NB4 (cell line): ENCODE results near the gene CDH13.

Experiments used
- DNase-seq: peaks from one replicate; pipeline ENCODE4 v3.0.0; 2010; ENCODE audit warnings: low read depth
- H3K4me3 ChIP-seq: one replicate; pipeline ENCODE4 v1.5.1; 2011; ENCODE audit warnings: mild to moderate bottlenecking, low read depth, low read length, moderate library complexity
- MYC ChIP-seq: IDR thresholded peaks from 2 replicates; pipeline ENCODE4 v1.6.1; 2011; ENCODE audit warnings: low read depth, low read length
- POLR2A ChIP-seq: IDR thresholded peaks from 2 replicates; pipeline ENCODE4 v1.6.1; 2011; ENCODE audit warnings: mild to moderate bottlenecking; ENCODE audit not compliant: insufficient read length; ENCODE audit errors: extremely low read depth
- TF ChIP-seq, protein P1 (sequence below): IDR thresholded peaks from one replicate; pipeline ENCODE4 v1.5.1; 2012; ENCODE audit warnings: low read depth, low read length
- TF ChIP-seq, protein P2 (sequence below): IDR thresholded peaks from 2 replicates; pipeline ENCODE4 v1.6.1; 2011; ENCODE audit warnings: low read depth, low read length

CDH13 gene

DNA sequence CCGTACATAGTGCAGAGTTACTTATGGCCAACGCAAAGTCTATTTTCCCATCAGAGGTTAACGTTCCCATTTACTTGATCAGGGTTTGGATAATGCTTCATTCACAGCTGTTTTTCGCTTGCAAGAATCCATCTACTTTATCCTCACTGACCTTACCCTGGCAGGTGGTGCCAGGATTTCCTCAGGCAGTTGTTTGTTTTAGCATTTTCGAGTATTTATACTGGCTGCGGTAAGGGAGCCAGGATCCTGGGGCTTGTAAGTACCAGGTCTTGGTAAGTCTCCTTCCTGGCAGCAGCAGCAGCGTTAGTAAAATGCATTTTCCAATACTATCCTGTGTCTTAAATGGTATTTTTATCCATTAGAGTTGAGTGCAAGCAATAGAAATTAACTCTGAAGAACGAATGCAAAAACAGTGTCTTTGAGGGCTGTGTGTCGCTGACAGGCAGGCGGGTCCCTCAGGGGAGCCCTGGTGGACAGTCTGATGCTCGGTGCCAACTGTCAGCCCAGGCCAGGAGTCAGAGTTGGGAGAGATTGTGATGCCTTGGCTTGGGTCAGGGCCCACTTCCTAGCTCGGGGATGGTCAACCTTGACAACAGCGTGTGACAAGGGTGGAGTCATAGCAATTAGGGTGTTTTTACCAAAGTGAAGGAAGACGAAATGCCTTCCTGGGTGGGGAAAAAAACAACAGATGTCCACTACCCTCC lies 1088.6 kb downstream of the CDH13 start:
- TF ChIP-seq, protein P1, sequence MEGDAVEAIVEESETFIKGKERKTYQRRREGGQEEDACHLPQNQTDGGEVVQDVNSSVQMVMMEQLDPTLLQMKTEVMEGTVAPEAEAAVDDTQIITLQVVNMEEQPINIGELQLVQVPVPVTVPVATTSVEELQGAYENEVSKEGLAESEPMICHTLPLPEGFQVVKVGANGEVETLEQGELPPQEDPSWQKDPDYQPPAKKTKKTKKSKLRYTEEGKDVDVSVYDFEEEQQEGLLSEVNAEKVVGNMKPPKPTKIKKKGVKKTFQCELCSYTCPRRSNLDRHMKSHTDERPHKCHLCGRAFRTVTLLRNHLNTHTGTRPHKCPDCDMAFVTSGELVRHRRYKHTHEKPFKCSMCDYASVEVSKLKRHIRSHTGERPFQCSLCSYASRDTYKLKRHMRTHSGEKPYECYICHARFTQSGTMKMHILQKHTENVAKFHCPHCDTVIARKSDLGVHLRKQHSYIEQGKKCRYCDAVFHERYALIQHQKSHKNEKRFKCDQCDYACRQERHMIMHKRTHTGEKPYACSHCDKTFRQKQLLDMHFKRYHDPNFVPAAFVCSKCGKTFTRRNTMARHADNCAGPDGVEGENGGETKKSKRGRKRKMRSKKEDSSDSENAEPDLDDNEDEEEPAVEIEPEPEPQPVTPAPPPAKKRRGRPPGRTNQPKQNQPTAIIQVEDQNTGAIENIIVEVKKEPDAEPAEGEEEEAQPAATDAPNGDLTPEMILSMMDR, result no peak
- TF ChIP-seq MYC (no peak), POLR2A (no peak)
- TF ChIP-seq, protein P2, sequence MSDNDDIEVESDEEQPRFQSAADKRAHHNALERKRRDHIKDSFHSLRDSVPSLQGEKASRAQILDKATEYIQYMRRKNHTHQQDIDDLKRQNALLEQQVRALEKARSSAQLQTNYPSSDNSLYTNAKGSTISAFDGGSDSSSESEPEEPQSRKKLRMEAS, result no peak

DNA sequence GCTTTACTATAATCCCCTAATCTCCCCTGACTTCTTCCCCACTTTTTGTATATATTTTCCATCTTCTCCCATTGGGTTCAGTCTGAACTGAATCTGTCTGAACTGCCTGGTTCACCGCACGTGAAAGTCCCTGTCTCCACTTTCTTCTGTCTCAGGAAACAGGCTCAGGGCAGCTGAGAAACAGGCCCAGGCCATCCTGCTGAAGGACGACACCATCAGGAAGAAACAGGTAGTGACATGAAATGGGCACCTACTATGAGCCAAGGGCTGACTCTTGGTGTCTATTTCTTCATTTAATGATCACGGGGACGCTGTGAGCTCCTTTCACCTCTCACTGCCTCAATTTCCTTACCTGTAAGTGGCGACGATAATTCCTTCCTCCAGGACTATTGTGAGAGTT lies 1090.5 kb downstream of the CDH13 start:
- H3K4me3 ChIP-seq, result no peak overlapping the region
- TF ChIP-seq, protein P2, result no peak
- DNase-seq, result peak; percentile 19

More for the DNA sequence above, 1088.6 kb downstream of the CDH13 start:
- no peak for DNase-seq
- no peak overlapping the region for H3K4me3 ChIP-seq

DNA sequence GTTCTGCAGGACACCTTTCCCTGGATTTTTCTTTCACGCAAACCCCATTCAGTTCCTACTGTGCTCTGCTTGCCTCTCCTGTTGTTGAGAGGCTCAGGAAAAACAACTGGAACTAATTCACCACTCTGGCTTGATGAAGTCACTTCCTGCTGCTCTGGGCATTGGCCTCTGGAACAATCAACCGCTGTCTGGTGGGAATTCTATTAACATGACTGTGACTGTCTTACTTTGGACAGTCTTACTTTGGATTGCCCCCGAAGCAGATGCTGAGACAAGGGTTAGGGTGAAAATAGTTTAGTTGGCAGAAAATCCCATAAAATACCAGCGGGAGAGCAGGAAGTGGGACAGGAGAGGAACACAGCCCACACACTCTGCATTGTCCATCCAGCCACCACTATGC lies 1091.0 kb downstream of the CDH13 start:
- DNase-seq, result no peak
- TF ChIP-seq, protein P2, result no peak

DNA sequence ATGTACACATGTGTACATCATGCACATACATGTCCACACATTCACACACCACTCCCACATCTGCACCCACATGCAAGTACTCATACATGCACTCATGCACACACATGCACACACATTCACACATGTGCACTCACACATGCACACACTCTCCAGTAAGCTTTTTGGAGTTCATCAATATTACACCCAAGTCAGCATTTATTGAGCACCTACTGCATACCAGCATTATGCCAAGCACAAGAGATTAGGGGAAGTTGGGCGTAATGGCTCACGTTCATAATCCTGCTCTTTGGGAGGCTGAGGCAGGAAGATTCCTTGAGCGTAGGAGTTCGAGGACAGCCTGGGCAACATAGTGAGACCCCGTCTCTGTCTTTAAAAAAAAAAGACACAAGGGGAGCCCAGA lies 1093.4 kb downstream of the CDH13 start:
- H3K4me3 ChIP-seq, result no peak overlapping the region
- TF ChIP-seq MYC (no peak), POLR2A (no peak)
- TF ChIP-seq, protein P1, result no peak
- TF ChIP-seq, protein P2, result no peak
- no peak for DNase-seq

More for the DNA sequence above, 1091.0 kb downstream of the CDH13 start:
- H3K4me3 ChIP-seq, result no peak overlapping the region

DNA sequence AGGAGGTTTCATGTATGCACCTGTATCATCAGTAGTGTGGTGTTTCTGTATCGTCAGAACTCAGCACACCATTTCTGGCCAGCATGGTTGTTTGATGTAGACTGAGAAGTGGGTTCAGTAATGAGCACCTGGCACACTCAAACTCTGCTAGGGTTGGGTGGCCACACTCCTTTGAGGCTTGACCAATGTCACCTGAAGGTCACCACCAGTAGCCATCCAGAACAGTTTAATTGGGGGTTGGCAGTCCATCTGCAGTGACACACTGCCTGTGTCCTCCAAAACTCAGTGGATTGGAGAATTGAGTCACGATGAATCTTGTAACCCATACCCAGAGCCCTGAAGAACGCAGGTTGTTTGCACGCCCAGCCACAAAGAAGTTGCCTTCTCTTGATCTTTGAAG lies 1094.2 kb downstream of the CDH13 start:
- no peak for DNase-seq
- H3K4me3 ChIP-seq, result no peak overlapping the region
- TF ChIP-seq MYC (no peak), POLR2A (no peak)
- TF ChIP-seq, protein P1, result no peak
- TF ChIP-seq, protein P2, result no peak

DNA sequence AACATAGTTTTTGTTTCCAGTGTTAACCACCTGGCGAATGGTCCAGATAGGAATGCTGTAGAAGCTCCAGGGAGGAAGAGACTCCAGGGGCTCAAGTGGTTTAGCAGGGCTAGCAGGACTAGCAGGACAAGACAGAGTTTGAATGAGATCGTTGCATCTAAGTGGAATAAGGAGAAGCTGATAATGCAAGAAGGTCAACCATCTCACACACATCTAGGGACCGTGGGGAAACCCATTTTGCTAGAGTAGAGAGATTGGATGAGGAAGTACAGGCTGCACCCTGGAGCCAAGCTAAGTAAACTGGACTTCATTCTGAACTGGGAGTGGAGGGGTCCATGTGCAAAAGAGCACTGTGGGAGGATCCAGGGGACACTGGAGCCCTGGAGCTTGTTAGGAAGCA lies 1094.9 kb downstream of the CDH13 start:
- peak; percentile 34 for DNase-seq
- TF ChIP-seq MYC (no peak), POLR2A (no peak)
- TF ChIP-seq, protein P1, result no peak
- TF ChIP-seq, protein P2, result no peak

More for the DNA sequence above, 1094.9 kb downstream of the CDH13 start:
- no peak overlapping the region for H3K4me3 ChIP-seq
